GM21737 (cell line): ENCODE results near the gene ID1.
"Not testable (repeated sequence)": the region's sequence is repeated elsewhere in the genome, so short reads cannot be mapped to it uniquely, and the experiment has no call there.

ENCODE experiments used
- ATAC-seq: cut with Tn5 transposase; IDR thresholded peaks from one replicate; pipeline ENCODE4 v1.9.1; 2021; ENCODE audit warnings: mild to moderate bottlenecking, moderate library complexity; ENCODE audit not compliant: unreplicated experiment

Gene ID1

GRCh38 chr20:31572701-31573554 is 32.2 kb upstream of the ID1 start:
- ATAC-seq: peak; percentile 84

GRCh38 chr20:31573555-31574321 is 31.4 kb upstream of the ID1 start:
- ATAC-seq: peak; percentile 16

GRCh38 chr20:31574986-31575385 is 30.1 kb upstream of the ID1 start:
- not testable (repeated sequence) for ATAC-seq

GRCh38 chr20:31576751-31577150 is 28.3 kb upstream of the ID1 start:
- ATAC-seq: no peak

GRCh38 chr20:31577194-31577593 is 27.9 kb upstream of the ID1 start:
- no peak for ATAC-seq

GRCh38 chr20:31578448-31579138 is 26.5 kb upstream of the ID1 start:
- ATAC-seq: no peak

- ATAC-seq: no peak
Observed at GRCh38 chr20:31579245-31579644, 25.8 kb upstream of the ID1 start.

GRCh38 chr20:31579941-31580651 is 25.0 kb upstream of the ID1 start:
- ATAC-seq: not testable (repeated sequence)

GRCh38 chr20:31580706-31581105 is 24.4 kb upstream of the ID1 start:
- no peak for ATAC-seq

- no peak for ATAC-seq
Observed at GRCh38 chr20:31581391-31581790, 23.7 kb upstream of the ID1 start.

GRCh38 chr20:31587545-31588389 is 17.3 kb upstream of the ID1 start:
- ATAC-seq: no peak

- no peak for ATAC-seq
Observed at GRCh38 chr20:31590717-31591225, 14.3 kb upstream of the ID1 start.

- no peak for ATAC-seq
Observed at GRCh38 chr20:31593221-31594001, 11.7 kb upstream of the ID1 start.

- ATAC-seq: no peak
Observed at GRCh38 chr20:31594002-31594557, 11.0 kb upstream of the ID1 start.

GRCh38 chr20:31594558-31595379 is 10.3 kb upstream of the ID1 start:
- ATAC-seq: no peak

- no peak for ATAC-seq
Observed at GRCh38 chr20:31595380-31595653, 9.8 kb upstream of the ID1 start.

- no peak for ATAC-seq
Observed at GRCh38 chr20:31595654-31596411, 9.3 kb upstream of the ID1 start.

GRCh38 chr20:31596412-31596715 is 8.7 kb upstream of the ID1 start:
- ATAC-seq: not testable (repeated sequence)
